Suprapubic skin (tissue), 4 donors: Measurements from ENCODE around the gene DTNB. TPM values are rescaled to one million over a fixed set of nuclear protein-coding genes. Genes with fewer than 3 reads are reported as not detected.

ENCODE experiments used
- DNase-seq, 2 donors: peaks; one replicate each; pipeline ENCODE4 v3.0.0-alpha.2; 2019; ENCODE audit warnings: low spot score in 2 of 2
- H3K27ac ChIP-seq: fragments of 200-600 bp; sonication (generic); one replicate; pipeline ENCODE4 v1.5.1; 2019
- H3K27me3 ChIP-seq: fragments of 200-600 bp; sonication (generic); one replicate; pipeline ENCODE4 v1.5.1; 2019
- H3K36me3 ChIP-seq: fragments of 200-600 bp; sonication (generic); one replicate; pipeline ENCODE4 v1.5.1; 2019
- H3K4me1 ChIP-seq: fragments of 200-600 bp; sonication (generic); one replicate; pipeline ENCODE4 v1.5.1; 2019
- H3K4me3 ChIP-seq: fragments of 200-600 bp; sonication (generic); one replicate; pipeline ENCODE4 v1.5.1; 2019; ENCODE audit warnings: mild to moderate bottlenecking
- H3K9me3 ChIP-seq: fragments of 200-600 bp; sonication (generic); one replicate; pipeline ENCODE4 v1.5.1; 2019
- EP300 ChIP-seq: sonication (generic); formaldehyde crosslinking; IDR thresholded peaks from one replicate; pipeline ENCODE4 v1.6.1; 2017; ENCODE audit warnings: antibody characterized with exemption
- POLR2A ChIP-seq, 2 donors: fragments of 450-650 bp; IDR thresholded peaks; one replicate each; pipeline ENCODE4 v1.6.1; 2017; ENCODE audit warnings: antibody characterized with exemption in 2 of 2, mild to moderate bottlenecking in 2 of 2, moderate library complexity in 2 of 2
- POLR2AphosphoS5 ChIP-seq, 3 donors: sonication (generic); formaldehyde crosslinking; IDR thresholded peaks; one replicate each; pipeline ENCODE4 v1.6.1; 2017; ENCODE audit warnings: antibody characterized with exemption in 3 of 3
- WGBS: methylation state at CpG from one replicate; pipeline ENCODE4 v1.1.5; 2018; 5-methylcytosine and 5-hydroxymethylcytosine counted together
- total RNA-seq, 4 donors: library from RNA; depleted of rRNA; stranded (reverse); fragments of >200 nt; gene quantifications; one replicate each; pipeline ENCODE4 v1.1.0, GENCODE V29; 2016
- TF ChIP-seq, protein P1 (sequence below), 2 donors: fragments of 200-600 bp in 1 of 2; fragments of 450-650 bp in 1 of 2; sonication (generic) in 1 of 2; IDR thresholded peaks; one replicate each; pipeline ENCODE4 v1.5.1; 2016 to 2019; ENCODE audit warnings: antibody characterized with exemption in 2 of 2, mild to moderate bottlenecking in 1 of 2, moderate library complexity in 1 of 2

Gene DTNB
- total RNA-seq, 4 donors from 2014 or later = 11.8 to 40.1 (median 24.1) TPM

DNA sequence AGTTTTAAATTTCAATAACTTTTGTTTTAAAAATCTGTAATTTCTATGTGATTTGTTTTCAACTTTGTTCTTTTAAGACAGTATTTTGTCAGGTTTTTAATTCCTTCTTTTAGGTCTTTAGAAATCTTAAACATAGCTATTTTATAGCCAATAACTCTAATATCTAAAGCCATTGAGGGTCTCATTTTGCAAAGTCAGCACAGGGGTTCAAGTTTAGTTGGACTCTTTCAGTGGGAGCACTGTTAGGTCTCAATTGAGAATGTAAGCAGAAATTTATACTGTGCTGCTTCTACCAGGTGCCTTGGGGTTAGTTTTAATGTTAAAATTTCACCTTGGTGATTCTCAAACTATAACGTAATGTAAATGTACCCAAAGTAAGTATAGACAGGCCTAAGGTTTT is 226.4 kb downstream of the DTNB start:
- H3K9me3 ChIP-seq = no peaks in the 10 kb centered on the region
- H3K4me1 ChIP-seq = no peaks in the 10 kb centered on the region
- no peaks in the 10 kb centered on the region for H3K27me3 ChIP-seq
- H3K36me3 ChIP-seq = no peaks in the 10 kb centered on the region
- WGBS = 100% methylated on average over 1 of the region's 1 CpG
- no peak for TF ChIP-seq POLR2AphosphoS5 (IDR thresholded peaks at IDR 0.05)
- TF ChIP-seq POLR2A (IDR thresholded peaks at IDR 0.05) = no peak
- no peak for TF ChIP-seq EP300
- TF ChIP-seq, protein P1, sequence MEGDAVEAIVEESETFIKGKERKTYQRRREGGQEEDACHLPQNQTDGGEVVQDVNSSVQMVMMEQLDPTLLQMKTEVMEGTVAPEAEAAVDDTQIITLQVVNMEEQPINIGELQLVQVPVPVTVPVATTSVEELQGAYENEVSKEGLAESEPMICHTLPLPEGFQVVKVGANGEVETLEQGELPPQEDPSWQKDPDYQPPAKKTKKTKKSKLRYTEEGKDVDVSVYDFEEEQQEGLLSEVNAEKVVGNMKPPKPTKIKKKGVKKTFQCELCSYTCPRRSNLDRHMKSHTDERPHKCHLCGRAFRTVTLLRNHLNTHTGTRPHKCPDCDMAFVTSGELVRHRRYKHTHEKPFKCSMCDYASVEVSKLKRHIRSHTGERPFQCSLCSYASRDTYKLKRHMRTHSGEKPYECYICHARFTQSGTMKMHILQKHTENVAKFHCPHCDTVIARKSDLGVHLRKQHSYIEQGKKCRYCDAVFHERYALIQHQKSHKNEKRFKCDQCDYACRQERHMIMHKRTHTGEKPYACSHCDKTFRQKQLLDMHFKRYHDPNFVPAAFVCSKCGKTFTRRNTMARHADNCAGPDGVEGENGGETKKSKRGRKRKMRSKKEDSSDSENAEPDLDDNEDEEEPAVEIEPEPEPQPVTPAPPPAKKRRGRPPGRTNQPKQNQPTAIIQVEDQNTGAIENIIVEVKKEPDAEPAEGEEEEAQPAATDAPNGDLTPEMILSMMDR (IDR thresholded peaks at IDR 0.05) = no peak
- DNase-seq = no peak
- H3K27ac ChIP-seq = no peak overlapping the region
- H3K4me3 ChIP-seq = no peak overlapping the region

DNA sequence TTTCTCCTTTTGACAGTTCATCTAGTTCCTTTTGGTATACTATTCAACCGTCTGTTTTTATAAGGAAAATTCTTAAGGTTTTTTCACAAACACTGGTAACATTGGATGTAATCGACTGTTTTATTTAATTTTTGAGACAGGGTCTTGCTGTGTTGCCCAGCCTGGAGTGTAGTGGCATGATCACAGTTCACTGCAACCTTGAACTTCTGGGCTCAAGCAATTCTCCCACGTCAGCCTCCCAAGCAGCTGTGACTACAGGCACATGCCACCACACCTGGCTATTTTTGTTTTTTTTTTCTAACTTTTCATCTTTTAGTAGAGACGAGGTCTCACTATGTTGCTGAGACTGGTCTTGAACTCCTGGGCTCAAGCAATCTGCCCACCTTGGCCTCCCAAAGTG is 227.3 kb downstream of the DTNB start:
- 93% methylated on average over 4 of the region's 4 CpGs for WGBS
- H3K27me3 ChIP-seq = no peaks in the 10 kb centered on the region

DNA sequence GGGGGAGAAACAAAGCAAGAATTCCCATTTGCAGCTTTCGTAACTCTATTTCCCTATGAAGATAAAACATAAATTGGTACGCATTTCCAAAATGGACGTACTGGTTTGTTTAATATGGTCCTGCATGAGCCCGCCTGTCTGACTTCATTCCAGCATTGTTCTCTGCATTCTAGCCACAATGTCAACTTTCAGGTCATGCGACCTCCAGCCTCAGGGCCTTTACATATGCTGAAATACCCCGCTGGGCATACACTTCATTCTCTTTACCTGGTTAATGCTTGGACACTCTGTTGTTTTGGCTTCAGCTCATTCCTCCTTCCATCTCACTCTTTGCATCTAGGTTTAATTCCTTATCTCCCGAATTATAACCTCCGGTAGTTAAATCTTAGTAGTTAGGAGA is 227.9 kb downstream of the DTNB start:
- Histone ChIP-seq H3K27ac (no peak overlapping the region), H3K4me3 (no peak overlapping the region), H3K27me3 (no peaks in the 10 kb centered on the region), H3K4me1 (no peaks in the 10 kb centered on the region), H3K9me3 (no peaks in the 10 kb centered on the region), H3K36me3 (no peaks in the 10 kb centered on the region)
- 92% methylated on average over 8 of the region's 8 CpGs for WGBS
- no peak for DNase-seq
- no peak for TF ChIP-seq POLR2A (IDR thresholded peaks at IDR 0.05)
- no peak for TF ChIP-seq POLR2AphosphoS5 (IDR thresholded peaks at IDR 0.05)
- TF ChIP-seq EP300 = no peak
- TF ChIP-seq, protein P1 (IDR thresholded peaks at IDR 0.05) = no peak

More for the DNA sequence above, 227.3 kb downstream of the DTNB start:
- Histone ChIP-seq H3K36me3 (no peaks in the 10 kb centered on the region), H3K4me3 (no peak overlapping the region), H3K4me1 (no peaks in the 10 kb centered on the region), H3K27ac (no peak overlapping the region), H3K9me3 (no peaks in the 10 kb centered on the region)
- TF ChIP-seq POLR2AphosphoS5 (IDR thresholded peaks at IDR 0.05) (no peak), POLR2A (IDR thresholded peaks at IDR 0.05) (no peak), EP300 (no peak)
- TF ChIP-seq, protein P1 (IDR thresholded peaks at IDR 0.05) = no peak
- DNase-seq = no peak

DNA sequence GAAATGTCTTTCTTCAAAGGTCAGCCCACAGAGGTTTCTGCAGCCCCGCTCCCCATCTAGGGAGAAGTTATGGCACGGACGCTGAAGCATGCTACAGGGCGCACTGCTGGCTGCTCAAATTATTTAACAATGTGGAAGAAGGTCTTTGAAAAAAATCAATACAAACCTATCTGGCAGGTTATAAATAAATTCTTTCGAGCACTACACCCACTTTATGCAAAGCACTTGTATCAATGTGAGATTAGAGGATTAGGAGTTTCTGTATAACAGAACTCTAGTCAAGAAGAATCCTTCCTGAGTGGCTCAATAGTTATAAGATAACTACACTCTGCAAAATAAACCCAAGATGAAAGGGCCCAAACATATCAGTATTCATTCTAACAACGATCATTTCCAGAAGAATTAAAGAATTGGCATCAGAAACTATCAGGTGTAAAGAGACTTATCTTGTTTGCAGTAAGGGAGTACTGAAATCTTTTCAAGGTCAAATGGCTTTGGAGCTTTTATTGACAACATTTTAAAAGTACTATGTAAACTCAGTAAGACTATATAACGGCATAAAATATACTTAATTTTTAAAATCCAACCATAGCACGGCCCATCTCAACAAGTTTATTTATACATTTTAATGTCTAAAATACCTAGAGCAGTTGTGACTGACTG is 228.6 kb downstream of the DTNB start:
- TF ChIP-seq POLR2AphosphoS5 (IDR thresholded peaks at IDR 0.05) = no peak
- TF ChIP-seq, protein P1 (IDR thresholded peaks at IDR 0.05) = no peak
- no peak for TF ChIP-seq EP300
- no peak for TF ChIP-seq POLR2A (IDR thresholded peaks at IDR 0.05)
- Histone ChIP-seq H3K27ac (no peak overlapping the region), H3K4me3 (no peak overlapping the region), H3K4me1 (no peaks in the 10 kb centered on the region), H3K27me3 (no peaks in the 10 kb centered on the region), H3K36me3 (no peaks in the 10 kb centered on the region), H3K9me3 (no peaks in the 10 kb centered on the region)
- DNase-seq = no peak
- 91% methylated on average over 8 of the region's 8 CpGs for WGBS

DNA sequence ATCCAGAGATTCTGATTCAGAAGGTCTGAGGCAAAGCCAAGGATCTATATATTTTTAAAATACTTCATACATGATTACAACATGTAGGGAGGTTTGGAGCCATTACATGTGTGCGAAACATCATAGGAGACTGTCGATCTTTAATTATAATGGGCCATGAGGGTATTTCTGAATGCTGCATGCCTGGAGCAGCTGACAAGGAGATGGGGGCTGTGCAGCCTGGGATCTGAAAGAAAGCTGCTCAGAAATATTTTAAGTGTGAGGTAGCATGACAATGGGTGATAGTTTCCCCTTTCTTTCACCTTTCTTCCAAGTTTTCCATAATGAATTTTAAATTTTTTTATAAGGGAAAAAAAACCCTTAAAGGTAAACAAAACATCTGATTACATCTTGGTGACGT is 229.6 kb downstream of the DTNB start:
- no peaks in the 10 kb centered on the region for H3K36me3 ChIP-seq
- 89% methylated on average over 3 of the region's 3 CpGs for WGBS
- no peaks in the 10 kb centered on the region for H3K4me1 ChIP-seq

More for the DNA sequence above, 229.6 kb downstream of the DTNB start:
- Histone ChIP-seq H3K9me3 (no peaks in the 10 kb centered on the region), H3K27ac (no peak overlapping the region), H3K27me3 (no peaks in the 10 kb centered on the region), H3K4me3 (no peak overlapping the region)
- TF ChIP-seq, protein P1 (IDR thresholded peaks at IDR 0.05) = no peak
- TF ChIP-seq POLR2A (IDR thresholded peaks at IDR 0.05) (no peak), POLR2AphosphoS5 (IDR thresholded peaks at IDR 0.05) (no peak), EP300 (no peak)
- DNase-seq = no peak
